Measurements from ENCODE around the gene PACRG. TPM values are rescaled to one million over a fixed set of nuclear protein-coding genes. Genes with fewer than 3 reads are reported as not detected.

PACRG gene
- total and polyA plus RNA-seq, 2 of the 4 experiments (the other 2 are of a cell fraction) = not detected

DNA sequence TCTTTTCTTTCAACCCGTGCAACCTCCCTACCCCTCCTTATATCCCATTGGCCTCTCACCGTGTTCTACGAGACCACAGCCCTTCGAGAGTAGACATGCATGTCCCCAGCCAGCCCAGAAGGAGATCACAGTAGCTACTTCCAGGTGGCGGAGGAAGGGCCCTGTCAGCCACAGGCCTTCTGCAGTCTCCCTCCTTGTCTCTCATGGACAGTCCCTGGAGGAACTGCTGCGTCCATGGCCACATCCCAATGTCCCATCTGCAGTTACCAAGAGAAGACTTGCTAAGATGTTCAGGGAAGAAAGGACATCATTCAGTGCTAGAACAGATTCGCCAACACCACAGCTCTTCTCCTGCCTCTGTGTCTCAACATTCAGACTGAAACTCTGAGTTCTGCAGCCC, 625.2 kb downstream of the PACRG start:
- no peaks in the 10 kb centered on the region for H3K27me3 ChIP-seq (ENCODE audit: control insufficient read depth, insufficient read depth, low read length)
- no peak overlapping the region for H2AK5ac ChIP-seq (ENCODE audit: low read depth, low read length)
- ATAC-seq (ENCODE audit: low read depth) (no peak), DNase-seq (no peak)
- CTCF ChIA-PET = no interaction called here
- H3K18ac ChIP-seq (ENCODE audit: low read depth, low read length) = no peak overlapping the region
- BruUV-seq (replicated peaks) = no TSS peak
- H3K9ac ChIP-seq (ENCODE audit: low read depth, low read length) = no peak overlapping the region
- H2BK5ac ChIP-seq (ENCODE audit: low read depth, low read length, poor library complexity, severe bottlenecking) = no peak overlapping the region
- no peak overlapping the region for H3K14ac ChIP-seq (replicated peaks; ENCODE audit: low read depth, low read length)
- H3K27ac ChIP-seq (ENCODE audit: insufficient read depth, low read length) = no peak overlapping the region
- H3K9me3 ChIP-seq (ENCODE audit: control insufficient read depth, insufficient read depth, low read length) = no peaks in the 10 kb centered on the region
- no peaks in the 10 kb centered on the region for H3K36me3 ChIP-seq (ENCODE audit: control insufficient read depth, insufficient read depth, low read length)
- no peak overlapping the region for H2AFZ ChIP-seq (replicated peaks; ENCODE audit: low read length, poor library complexity)
- no peak overlapping the region for H2BK15ac ChIP-seq (ENCODE audit: low read depth, low read length)
- in situ Hi-C loops (cut with MboI; ENCODE audit: low sequenced_read_pairs) (no loop called here), dilution Hi-C loops (cut with HindIII; ENCODE audit: low sequenced_read_pairs, unreplicated experiment) (no loop called here), intact Hi-C loops (cut with micrococcal nuclease) (no loop called here)
- WGBS, 2 experiments (ENCODE audit: extremely low coverage in 2 of 2, insufficient read length in 1 of 2) = 100% methylated on average over 3 of the region's 7 CpGs; no CpG with 5 or more reads in 1 of the 2 experiments
- no peak overlapping the region for H2AK9ac ChIP-seq (replicated peaks; ENCODE audit: low read depth, low read length, poor library complexity)
- H2BK120ac ChIP-seq (ENCODE audit: low read depth, low read length) = no peak overlapping the region
- no peak overlapping the region for H4K91ac ChIP-seq (ENCODE audit: insufficient read depth, low read depth, low read length)
- H4K8ac ChIP-seq (ENCODE audit: low read depth in 2 of 2, low read length in 2 of 2) = no peak overlapping the region
- H3K4me1 ChIP-seq (ENCODE audit: control insufficient read depth, insufficient read depth, low read length) = peaks cover 8% of the 10 kb centered on the region; the same call in 1 of the 2 replicates
- H3K4me3 ChIP-seq (ENCODE audit: insufficient read depth, low read depth, low read length) = no peak overlapping the region
- no peak overlapping the region for H3K4me2 ChIP-seq (ENCODE audit: low read depth, low read length)
- no peak overlapping the region for H3K4ac ChIP-seq (ENCODE audit: low read depth, low read length)
- no peak overlapping the region for H3K23ac ChIP-seq (ENCODE audit: low read depth, low read length)
- no peaks in the 10 kb centered on the region for H4K20me1 ChIP-seq (ENCODE audit: insufficient read depth, low read length)
- H3K56ac ChIP-seq (ENCODE audit: extremely low read depth, insufficient read depth, low read length) = no peak overlapping the region
- no peaks in the 10 kb centered on the region; the same call in 1 of the 2 replicates for H3K9me1 ChIP-seq (ENCODE audit: insufficient read depth, low read length)
- no peak overlapping the region for H4K5ac ChIP-seq (ENCODE audit: low read depth, low read length)
- POLR2A ChIA-PET (ENCODE audit: unreplicated experiment) = no interaction called here
- H2BK20ac ChIP-seq (ENCODE audit: low read depth, low read length) = no peak overlapping the region
- no peaks in the 10 kb centered on the region for H3K79me1 ChIP-seq (ENCODE audit: low read depth in 1 of 2, low read length in 2 of 2)
- no peak for TF ChIP-seq FOS (IDR thresholded peaks at IDR 0.05; ENCODE audit: low read depth, low read length)
- TF ChIP-seq POLR2A (IDR thresholded peaks at IDR 0.05; ENCODE audit: low read depth, low read length) = no peak
- TF ChIP-seq MAFK (IDR thresholded peaks at IDR 0.05; ENCODE audit: low read depth, low read length) = no peak
- TF ChIP-seq RFX5 (IDR thresholded peaks at IDR 0.05; ENCODE audit: low read depth, low read length) = no peak
- no peak for TF ChIP-seq RCOR1 (IDR thresholded peaks at IDR 0.05; ENCODE audit: insufficient replicate concordance, low read length)
- TF ChIP-seq MAZ (IDR thresholded peaks at IDR 0.05; ENCODE audit: borderline replicate concordance, low read depth, low read length) = no peak
- no peak for TF ChIP-seq CHD1 (IDR thresholded peaks at IDR 0.05; ENCODE audit: low read depth, low read length)
- TF ChIP-seq MXI1 (IDR thresholded peaks at IDR 0.05; ENCODE audit: borderline replicate concordance, low read depth, low read length) = no peak
- TF ChIP-seq CEBPB (IDR thresholded peaks at IDR 0.05; ENCODE audit: low read depth, low read length) = no peak
- TF ChIP-seq NFE2L2 (IDR thresholded peaks at IDR 0.05; ENCODE audit: low read depth, low read length) = no peak
- no peak for TF ChIP-seq RAD21 (IDR thresholded peaks at IDR 0.05; ENCODE audit: low read length)
- TF ChIP-seq, protein P1, sequence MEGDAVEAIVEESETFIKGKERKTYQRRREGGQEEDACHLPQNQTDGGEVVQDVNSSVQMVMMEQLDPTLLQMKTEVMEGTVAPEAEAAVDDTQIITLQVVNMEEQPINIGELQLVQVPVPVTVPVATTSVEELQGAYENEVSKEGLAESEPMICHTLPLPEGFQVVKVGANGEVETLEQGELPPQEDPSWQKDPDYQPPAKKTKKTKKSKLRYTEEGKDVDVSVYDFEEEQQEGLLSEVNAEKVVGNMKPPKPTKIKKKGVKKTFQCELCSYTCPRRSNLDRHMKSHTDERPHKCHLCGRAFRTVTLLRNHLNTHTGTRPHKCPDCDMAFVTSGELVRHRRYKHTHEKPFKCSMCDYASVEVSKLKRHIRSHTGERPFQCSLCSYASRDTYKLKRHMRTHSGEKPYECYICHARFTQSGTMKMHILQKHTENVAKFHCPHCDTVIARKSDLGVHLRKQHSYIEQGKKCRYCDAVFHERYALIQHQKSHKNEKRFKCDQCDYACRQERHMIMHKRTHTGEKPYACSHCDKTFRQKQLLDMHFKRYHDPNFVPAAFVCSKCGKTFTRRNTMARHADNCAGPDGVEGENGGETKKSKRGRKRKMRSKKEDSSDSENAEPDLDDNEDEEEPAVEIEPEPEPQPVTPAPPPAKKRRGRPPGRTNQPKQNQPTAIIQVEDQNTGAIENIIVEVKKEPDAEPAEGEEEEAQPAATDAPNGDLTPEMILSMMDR (conservative IDR thresholded peaks at IDR 0.05; ENCODE audit: low read depth, low read length) = no peak
- TF ChIP-seq, protein P2, sequence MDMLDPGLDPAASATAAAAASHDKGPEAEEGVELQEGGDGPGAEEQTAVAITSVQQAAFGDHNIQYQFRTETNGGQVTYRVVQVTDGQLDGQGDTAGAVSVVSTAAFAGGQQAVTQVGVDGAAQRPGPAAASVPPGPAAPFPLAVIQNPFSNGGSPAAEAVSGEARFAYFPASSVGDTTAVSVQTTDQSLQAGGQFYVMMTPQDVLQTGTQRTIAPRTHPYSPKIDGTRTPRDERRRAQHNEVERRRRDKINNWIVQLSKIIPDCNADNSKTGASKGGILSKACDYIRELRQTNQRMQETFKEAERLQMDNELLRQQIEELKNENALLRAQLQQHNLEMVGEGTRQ (IDR thresholded peaks at IDR 0.05; ENCODE audit: low read depth, low read length) = no peak
- TF ChIP-seq BHLHE40 (IDR thresholded peaks at IDR 0.05; ENCODE audit: low read depth, low read length) = no peak
- TF ChIP-seq, protein P3, sequence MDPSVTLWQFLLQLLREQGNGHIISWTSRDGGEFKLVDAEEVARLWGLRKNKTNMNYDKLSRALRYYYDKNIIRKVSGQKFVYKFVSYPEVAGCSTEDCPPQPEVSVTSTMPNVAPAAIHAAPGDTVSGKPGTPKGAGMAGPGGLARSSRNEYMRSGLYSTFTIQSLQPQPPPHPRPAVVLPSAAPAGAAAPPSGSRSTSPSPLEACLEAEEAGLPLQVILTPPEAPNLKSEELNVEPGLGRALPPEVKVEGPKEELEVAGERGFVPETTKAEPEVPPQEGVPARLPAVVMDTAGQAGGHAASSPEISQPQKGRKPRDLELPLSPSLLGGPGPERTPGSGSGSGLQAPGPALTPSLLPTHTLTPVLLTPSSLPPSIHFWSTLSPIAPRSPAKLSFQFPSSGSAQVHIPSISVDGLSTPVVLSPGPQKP (IDR thresholded peaks at IDR 0.05; ENCODE audit: borderline replicate concordance, low read depth, low read length) = no peak
- TF ChIP-seq SMC3 (IDR thresholded peaks at IDR 0.05; ENCODE audit: low read depth, low read length) = no peak
